ENCODE data around the gene SEMA6A.
A peak's percentile ranks its signal among the peaks of the same experiment; 100 is the strongest.

Gene SEMA6A

DNA sequence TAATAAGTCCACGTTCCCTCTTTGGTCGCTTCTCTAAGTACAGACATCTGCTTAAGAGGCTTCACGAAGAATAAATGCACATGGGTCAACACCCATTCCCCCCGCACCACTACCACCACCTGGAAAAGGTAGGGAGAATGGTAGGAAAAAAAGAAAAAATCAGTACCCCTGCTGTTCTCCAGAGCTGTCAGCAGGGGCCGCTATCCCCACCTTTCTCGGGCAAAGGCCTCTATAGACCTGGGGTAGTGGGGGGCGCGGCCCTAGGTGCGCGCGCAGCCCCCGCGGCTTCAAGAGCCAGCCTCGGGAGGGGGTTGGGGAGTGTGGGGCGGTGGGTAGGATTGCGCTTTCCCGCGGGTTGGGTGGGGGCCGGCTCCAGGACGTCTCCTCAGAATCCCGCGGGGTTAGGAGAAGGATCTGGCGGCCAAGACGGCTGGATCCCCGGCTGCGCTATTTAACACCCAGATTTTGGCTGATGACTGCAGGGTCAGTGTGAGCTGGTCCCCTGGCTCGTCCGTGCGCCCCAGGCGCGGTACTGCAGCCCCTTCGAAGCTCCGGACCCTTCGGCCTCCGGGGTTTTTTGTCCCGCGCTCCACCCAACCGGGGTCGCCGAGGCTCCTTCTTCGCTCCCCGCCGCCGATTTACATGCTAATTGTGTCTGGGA lies 1.6 kb upstream of the SEMA6A start:
- peak; percentile 12 for DNase-seq

DNA sequence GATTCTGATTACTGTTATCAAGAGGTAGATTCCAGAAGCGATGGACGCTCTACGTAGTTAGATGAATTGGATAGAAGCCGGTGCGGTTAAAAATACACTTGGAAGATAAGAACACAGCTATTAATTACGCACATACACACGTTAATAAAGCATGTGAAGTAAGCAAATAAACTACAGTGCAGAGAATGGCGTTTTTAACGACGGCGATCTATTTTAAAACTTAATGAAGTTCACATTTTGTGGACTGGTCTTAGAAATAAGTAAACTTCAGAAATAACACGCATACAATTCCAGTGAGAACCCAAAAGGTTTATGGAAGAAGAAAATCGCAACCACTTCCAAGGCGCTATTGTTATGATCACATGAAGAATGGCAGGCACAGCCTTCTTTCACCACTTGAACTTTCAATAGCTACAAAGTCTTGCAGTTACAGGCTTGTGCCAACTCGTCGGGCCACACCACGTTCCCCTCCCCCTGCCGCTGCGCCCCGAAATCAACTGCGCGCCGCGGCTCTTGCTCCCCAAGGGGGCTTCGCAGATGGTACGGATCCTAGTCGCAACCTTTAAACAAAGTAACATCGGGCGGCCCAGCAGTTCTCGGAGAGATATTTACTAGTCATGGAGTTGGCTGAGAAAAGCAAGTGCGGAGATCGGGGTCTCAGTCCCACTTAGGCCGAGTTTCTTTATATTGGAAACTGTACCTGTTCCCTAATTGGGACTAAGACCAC lies 866 bp upstream of the SEMA6A start:
- DNase-seq, result no peak

DNA sequence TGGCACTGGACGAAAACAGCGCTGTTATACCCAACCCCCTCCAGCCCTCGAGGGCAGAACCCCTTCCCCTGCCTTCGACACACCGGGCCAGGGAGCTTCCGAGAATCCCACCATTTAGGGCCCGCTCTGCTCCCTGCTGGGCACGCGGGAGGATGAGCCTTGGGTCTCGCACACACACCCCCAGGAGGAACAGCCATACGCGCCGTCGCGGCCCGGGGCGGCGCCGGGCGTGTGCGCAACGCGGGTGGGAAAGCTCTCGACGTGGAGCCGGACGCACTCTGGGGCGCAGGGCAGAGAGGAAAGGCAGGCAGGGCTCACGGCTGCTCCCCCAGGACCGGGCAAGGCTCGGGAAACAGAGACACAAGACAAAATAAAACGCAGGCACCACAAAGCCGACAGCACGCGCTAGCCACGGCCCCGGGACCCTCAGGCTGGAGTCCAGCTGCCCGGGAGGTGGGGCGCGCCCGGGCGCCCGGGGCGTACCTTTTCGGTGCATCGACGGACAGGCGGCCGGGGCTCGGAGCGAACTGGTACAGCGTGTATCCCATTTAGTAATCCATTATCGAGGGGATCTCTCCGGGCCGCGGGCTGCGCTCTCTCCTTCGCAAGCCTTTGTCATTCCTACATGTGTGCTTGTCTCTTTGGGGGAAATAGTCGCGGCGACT lies 789 bp downstream of the SEMA6A start:
- no peak for DNase-seq

DNA sequence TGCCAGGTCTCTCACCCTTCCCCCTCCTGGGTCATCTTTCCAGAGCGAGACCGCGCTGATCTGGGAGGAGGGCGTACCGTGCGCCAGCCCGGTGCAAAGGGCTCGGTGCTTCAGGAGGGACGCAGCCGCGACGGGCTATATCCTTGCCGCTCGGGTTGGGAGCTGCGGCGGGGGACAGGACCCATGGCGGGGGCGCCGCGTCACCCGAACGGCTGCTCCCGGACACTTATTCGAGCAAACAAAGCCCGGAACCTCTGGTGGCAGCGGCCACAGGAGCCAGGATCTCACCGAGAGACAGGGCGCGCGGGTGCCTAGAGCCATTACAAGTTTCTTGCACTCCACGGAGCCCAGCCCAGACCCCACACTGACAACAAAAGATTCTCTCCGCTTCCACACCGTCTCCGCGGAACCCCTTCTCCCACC lies 1.3 kb downstream of the SEMA6A start:
- no peak for DNase-seq

DNA sequence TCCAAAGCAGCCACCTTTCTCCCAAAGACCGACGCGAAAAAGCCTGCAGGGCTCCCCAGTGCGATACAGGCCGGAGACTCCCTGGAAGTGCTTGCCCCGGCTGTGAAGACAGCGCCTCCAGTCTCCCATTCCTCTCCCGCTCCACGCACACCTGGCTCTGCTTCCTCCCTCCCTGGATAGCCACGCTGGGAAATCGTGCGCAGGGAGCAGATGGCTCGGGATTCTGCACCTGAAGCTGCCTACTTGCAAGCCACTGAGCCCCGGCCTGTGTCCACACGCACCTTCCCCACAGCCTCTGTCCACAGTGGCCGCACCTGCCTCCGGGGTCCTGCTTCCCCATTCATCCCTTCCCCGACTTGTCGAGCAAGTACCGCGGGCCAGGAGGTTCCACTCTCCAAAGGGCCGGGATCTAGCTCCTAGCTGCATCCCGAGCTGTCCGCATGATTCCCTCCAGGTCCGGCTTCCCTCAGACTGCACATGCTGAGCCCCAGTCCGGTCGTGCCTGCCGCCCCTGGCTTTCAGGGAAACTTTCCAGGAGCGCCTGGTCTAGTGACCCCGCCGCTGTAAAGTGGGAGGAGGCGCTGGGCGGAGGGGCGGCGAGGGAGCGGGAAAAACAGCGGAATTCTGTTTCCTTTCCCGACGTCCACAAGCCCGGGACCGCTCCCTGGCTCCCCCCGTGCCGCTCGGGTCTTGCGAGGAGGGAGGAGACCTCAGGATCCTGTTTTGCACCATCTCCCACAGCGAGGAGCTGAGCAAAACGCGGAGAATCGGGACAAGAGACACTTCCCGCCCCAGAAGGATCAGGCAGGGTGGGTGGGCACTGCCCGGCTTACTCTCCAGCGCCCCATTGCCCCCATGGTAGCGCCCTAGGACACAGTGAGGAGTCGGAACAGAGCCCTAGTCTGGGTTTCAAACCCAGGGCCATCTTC lies 2.0 kb downstream of the SEMA6A start:
- DNase-seq, result no peak

DNA sequence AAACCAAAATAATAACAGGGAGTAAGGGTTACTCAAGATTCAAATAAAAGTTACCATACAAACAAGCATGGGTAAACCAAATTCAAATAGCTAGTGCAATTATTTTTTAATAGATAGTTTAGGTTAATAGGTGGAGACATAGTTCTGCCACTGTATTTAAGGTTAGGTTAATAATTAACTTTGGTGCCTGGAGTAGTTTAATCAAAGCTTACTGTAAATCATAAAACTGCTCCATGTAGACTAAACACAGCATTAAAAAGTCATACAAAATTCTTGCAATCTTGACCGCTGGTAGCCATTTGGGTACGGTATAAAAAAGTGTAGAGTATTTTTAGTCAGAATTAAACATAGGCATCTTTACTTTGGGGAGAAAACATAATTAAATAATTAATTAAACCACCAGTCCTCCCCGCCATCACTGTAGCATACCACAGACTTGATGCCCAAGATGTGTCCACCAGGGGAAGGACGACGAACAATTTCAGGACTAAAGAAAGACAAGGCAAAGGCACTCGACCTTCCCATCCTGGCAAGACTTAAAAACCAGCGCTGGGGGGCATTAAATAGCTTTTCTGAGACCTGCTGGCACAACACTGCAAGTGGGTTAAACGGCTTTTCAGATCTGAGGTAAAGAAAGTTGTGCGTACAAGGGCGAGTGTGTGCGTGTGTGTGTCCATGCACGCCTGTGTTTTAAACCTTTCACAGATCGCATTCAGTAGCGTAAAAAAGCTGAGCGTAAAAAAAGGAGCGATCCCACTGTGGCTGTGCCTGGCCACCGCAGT lies 2.9 kb downstream of the SEMA6A start:
- DNase-seq, result no peak

DNA sequence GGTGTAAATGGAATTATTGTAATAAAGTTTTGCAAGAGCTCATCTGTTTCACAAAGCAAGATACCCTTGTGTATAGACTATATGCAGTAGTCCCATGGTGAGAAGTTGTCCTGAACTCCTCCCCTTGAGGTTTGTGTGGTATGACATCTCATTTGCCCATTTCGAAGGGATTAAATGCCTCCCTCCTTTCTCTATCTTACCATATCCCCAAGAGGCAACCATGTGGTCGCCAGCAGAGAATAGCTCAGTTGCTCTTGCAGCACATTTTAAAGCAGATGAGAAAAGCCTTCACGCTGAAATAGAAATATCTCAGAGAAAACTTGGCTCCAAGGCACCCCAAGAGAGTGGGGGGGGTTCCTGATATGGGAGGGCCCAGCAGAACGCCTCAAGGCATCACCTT lies 4.6 kb downstream of the SEMA6A start:
- no peak for DNase-seq

DNA sequence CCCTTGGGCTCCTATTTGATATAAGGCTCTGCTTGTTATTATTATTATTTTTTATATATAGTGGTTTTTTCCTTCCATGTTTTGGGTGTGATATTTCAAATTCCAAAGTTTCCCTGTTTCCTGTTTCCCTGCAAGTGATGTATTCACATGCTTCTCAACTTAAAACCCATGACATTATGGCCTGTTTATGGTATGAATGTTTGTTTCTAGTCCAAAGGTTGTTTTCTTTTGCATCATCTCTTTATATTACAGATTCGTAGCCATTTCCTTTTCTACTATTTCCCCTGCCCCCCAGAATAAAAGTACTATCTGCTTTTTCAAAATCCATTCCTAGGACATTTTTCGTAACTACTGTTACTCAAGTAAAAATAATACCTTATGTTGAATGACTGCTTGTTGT lies 7.5 kb downstream of the SEMA6A start:
- DNase-seq, result no peak

DNA sequence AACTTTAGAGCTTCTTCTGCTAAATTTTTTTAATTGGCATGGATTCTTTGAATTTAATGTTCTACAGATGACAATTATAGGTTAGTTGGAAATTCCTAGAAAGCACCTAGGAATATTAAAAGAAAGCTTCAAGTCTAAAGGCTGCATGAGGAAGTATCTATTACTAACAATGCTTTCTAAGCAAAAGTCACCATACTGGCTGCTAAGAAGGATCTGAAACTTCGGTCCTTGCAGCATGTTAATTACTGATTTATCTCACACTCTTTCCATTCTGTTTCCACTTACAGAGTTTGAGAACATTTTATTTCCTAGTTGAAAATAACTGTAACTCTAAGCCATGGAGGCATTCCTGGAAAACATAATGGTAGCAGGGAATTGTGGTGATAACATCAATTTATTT lies 8.4 kb downstream of the SEMA6A start:
- DNase-seq, result no peak

DNA sequence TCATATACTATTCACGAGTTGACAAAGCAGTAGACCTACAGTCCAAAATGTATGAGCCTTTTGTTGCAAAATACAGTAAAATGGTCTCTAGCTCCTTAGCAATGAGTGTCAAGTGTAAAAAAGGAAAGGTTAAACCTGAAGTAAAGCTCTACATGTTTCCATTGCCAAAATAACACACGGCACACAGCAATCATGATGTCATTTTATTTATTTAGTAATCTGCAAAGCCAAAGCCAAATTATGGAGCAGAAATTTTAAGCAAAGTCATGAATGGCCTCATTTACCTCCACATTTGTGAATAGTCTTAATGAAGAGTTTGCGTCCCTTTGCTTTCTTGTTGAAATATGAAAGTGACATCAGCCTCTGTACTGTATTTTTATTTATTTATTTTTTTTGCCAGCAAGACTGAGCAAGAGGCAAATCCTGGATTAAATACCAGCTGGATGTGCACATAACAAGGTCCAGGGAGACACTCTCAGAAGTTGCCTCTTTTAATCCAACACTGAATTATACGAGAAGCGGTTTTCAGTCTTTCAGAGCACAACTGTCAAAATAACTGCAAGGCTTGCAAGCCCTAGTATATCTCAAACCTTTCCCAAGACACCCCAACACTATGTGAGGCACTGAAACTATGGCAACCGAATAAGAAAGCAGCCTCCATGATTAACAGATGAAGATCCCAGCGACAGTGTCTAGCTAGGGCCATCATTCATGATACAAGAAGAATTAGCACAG lies 9.7 kb downstream of the SEMA6A start:
- DNase-seq, result no peak

DNA sequence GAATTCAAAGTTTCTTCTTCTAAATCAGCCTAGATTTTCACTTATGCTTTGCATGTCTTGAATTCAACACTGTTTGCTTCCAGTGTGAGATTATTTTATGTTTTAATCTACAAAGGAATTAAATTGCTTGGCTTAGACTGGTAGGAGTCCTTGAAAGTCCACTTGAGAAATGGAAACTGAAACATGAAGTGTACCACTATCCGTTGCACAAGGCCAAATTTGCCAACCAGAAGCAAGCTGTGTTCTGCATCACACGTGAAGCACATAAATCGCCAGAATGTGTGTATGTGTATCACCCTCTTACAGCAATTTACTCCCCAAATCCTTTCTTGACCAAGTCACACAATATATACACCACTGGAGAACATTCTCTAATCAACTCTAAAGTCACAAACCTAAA lies 10.3 kb downstream of the SEMA6A start:
- no peak for DNase-seq

DNA sequence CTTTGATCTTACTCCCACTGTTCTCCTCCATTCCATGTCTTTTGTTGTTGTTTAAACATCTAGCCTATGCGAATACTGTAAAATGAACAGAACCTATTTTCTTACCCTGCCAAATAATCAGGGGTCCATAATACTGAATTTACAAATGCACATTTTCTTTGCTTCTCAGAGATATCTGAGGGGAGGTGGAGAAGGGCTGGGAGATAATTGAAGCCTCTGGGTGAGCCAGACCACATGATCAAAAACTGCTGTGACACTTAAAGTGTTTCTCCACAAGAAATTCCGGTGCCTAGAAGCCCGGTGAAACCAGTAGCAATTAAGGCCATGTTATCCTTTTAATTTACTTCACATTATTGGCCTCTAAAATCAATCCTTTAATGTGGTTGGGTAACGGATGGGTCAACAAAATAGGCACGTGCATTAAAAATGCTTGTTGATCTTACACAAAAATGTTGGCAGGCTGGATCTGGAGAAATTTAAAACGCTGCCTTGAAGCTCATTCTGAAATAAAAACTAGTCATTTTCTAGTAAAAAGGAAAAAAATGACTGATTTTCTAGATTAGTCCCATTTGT lies 10.8 kb downstream of the SEMA6A start:
- DNase-seq, result no peak

DNA sequence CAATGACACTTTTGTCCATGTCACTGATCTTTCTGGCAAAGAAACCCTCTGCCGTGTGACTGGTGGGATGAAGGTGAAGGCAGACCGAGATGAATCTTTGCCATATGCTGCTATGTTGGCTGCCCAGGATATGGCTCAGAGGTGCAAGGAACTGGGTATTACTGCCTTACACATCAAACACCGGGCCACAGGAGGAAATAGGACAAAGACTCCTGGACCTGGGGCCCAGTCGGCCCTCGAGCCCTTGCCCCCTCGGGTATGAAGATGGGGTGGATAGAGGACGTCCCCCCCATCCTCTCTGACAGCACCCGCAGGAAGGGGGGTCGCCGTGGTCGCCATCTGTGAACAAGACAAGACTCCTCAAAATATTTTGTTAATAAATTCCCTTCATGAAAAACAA lies 12.0 kb downstream of the SEMA6A start:
- DNase-seq, result no peak

DNA sequence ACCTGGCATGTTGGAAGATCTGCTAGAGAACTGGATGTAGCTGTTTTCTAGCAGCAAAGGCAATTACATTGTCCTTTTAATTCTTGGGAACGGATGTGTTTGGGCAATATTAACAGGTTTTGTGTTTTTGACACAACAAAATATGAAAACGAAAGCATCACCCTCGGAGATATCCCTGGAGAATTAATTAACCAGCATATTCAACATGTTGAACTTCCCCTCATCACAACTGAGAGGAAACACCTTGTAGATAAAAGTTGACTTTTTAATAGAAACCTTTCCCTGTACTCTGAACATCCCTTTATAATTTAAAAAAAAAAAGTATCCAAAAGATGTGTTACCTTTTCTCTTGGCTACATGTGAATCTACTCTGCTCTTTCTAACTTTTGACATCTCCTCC lies 13.0 kb downstream of the SEMA6A start:
- DNase-seq, result no peak

DNA sequence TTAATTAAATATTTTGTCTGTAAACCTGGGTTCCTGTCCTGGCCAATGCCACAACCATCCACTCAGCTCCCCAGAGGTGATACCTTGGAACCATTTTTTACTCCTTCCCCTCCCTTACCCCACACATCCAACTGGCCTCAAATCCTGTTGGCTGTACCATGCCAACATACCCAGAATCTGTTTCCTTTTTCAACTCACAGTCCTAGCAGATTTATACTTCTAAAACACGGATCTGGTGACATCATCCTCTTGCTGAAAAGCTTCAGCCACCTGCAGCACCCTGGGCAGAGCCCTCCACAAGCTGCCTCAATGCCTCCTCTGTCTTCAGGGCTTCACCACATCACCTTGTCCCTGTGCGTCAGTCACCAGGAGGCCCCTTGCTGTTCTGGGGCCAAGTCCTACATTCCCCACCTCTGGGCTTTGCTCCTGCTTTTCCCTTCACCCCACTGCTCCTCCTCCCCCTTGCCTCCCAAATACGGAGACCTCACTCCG lies 14.9 kb downstream of the SEMA6A start:
- no peak for DNase-seq

DNA sequence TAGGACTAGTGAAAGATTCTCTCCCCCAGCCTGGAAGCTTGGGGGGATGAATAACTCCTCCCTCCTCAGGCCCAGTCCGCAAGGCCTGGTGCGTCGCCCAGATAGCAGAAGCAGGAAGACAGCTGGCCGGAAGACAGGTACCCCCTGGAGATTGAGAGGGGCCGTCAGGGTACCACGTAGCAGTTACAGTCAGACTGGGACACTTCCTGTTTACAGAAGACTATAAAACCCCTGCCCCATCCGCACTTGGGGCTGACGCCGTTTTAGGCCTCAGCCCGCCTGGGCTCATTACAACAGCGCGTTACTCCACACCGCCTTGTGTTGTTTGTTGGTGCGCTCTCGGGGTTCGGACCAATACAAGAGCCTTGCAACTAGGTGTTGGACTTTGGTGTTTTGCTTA lies 15.4 kb downstream of the SEMA6A start:
- DNase-seq, result no peak

DNA sequence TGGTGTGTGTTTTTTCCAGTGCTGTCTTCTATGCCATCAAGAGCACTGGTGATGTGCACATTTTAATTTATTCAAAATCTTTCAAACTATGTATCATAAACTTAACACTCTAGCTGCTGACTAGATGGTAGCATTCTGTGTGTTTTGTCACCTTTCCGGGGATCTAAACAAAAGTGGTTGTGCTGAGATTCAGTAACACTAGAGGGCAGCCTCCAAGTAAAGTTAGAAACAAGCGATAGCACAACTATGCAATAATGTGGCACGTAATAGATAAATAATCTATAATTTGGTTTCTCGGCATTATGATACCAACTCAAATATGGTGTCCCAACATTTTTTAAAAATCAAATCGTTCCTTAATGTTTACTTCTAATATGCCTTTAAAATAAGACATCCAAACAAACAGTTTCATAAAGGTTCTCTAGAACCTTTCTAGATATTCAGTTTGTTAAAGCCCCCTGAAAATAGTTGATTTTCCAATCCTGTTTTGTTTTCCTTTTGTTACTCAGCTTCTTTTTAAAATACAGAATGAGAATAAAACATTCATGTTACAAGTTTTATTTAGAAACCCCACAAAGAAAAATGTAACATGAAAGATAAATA lies 16.9 kb downstream of the SEMA6A start:
- no peak for DNase-seq

DNA sequence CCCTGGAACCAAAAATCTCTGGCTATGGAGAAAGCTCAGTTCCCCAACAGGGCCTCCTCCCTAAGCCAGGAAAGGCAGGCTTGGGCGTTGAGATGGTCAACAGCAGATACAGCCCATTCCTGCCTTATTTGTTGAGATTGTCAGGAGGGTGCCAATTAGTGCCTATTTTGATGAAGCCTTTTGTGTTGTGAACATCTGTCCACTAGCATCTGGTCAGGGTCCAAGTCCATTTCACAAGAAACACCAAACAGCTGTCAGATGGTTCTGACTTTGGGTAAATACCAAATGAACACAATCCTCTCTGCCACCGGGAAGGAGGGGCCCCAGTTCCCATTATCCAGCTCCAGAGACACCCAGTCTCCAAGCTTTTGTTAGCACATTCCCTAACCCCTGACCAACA lies 19.9 kb downstream of the SEMA6A start:
- DNase-seq, result no peak

DNA sequence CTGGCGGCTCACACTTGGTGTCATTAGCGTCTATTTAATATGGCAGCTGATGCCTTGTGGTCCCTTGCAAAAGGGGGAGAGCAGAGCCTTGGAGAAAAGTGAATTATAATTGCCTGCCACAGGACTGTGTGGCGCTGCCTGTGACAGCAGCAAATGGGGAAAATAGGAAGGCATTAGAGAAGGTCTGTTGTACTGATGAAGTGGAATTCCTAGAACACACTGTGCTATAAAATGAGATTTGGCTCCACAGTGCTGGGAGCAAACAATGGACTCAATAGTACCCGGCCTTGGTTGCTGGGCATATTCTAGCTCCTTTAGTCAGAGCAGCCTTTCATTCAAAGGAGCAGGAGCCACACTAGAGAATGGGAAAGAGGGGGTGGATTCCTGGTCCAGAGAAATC lies 21.3 kb downstream of the SEMA6A start:
- DNase-seq, result no peak

DNA sequence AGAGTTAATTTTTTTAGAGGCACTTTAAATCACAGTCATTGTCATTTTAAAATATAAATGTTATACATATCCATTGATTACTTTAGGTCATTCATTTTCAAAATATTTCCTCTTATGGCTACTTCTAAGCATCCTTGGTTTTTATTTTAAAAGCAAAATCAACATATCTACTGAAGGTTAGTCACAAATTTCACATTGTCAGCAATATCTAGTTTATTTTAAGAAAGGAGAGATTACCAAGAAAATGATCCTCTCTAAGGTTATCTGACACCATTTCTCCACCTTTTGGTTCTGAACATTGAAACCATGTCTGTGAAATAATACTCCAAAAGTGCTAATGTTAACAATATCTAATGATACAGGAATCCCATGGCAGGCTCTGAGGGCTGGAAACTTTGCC lies 24.5 kb downstream of the SEMA6A start:
- DNase-seq, result no peak

DNA sequence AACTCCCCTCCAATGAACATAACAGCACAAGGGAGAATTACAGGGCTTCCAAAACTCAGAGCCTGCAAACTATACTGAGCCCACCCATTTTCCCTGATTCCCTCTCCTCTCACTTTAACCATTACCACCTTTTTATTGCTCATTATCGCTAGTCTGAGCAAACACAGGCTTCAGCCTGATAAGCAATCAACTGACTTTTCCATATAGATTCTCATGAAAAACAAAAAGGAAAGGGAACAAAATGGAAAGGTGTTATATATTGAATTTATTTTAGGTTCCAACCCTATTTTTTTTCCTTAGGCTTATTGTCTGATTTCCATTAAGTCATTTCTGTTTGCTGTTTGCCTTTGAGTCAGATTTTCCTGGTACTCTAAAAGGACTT lies 27.9 kb downstream of the SEMA6A start:
- DNase-seq, result no peak
